Liver (tissue), 9 donors: ENCODE measurements around the gene MAGEC1. TPM values are rescaled to one million over a fixed set of nuclear protein-coding genes. Genes with fewer than 3 reads are reported as not detected.

Experiments
- DNase-seq: peaks from one replicate; pipeline ENCODE4 v3.0.0-alpha.2; 2017; ENCODE audit warnings: low spot score
- H3K27ac ChIP-seq, 2 donors: one replicate each; pipeline ENCODE4 v1.7.0; 2013; ENCODE audit warnings: inconsistent platforms in 2 of 2, low read length in 2 of 2, control low read depth in 1 of 2, low read depth in 1 of 2, mild to moderate bottlenecking in 1 of 2
- H3K27me3 ChIP-seq, 4 donors: one replicate each; pipeline versions ENCODE4 v1.6.1 to v1.7.0; 2013; ENCODE audit warnings: low read length in 3 of 4, inconsistent platforms in 1 of 4, mild to moderate bottlenecking in 1 of 4, moderate library complexity in 1 of 4; ENCODE audit not compliant: control insufficient read depth in 4 of 4, insufficient read depth in 4 of 4
- H3K36me3 ChIP-seq, 4 donors: one replicate each; pipeline versions ENCODE4 v1.6.1 to v1.7.0; 2013; ENCODE audit warnings: low read length in 3 of 4, mild to moderate bottlenecking in 3 of 4, low read depth in 1 of 4, moderate library complexity in 1 of 4; ENCODE audit not compliant: control insufficient read depth in 4 of 4, insufficient read depth in 3 of 4
- H3K4me1 ChIP-seq, 4 donors: one replicate each; pipeline versions ENCODE4 v1.6.1 to v1.7.0; 2013; ENCODE audit warnings: low read length in 3 of 4, mild to moderate bottlenecking in 3 of 4, moderate library complexity in 1 of 4; ENCODE audit not compliant: control insufficient read depth in 4 of 4, insufficient read depth in 4 of 4
- H3K4me3 ChIP-seq, 3 donors: one replicate each; pipeline versions ENCODE4 v1.6.1 to v1.7.0; 2013; ENCODE audit warnings: low read length in 3 of 3, control low read depth in 1 of 3, low read depth in 1 of 3, mild to moderate bottlenecking in 1 of 3
- H3K9ac ChIP-seq, 2 donors: one replicate each; pipeline ENCODE4 v1.7.0; 2013; ENCODE audit warnings: low read length in 2 of 2, mild to moderate bottlenecking in 2 of 2, moderate library complexity in 2 of 2, control low read depth in 1 of 2, low read depth in 1 of 2
- H3K9me3 ChIP-seq, 4 donors: one replicate each; pipeline versions ENCODE4 v1.6.1 to v1.7.0; 2013; ENCODE audit warnings: low read length in 3 of 4; ENCODE audit not compliant: control insufficient read depth in 4 of 4
- ATF3 ChIP-seq: IDR thresholded peaks from 2 replicates; pipeline ENCODE4 v1.6.1; 2016; ENCODE audit warnings: antibody characterized with exemption
- CTCF ChIP-seq: fragments of 150-350 bp; IDR thresholded peaks from 2 replicates; pipeline ENCODE4 v1.5.1; 2017; ENCODE audit warnings: improper control_type of control experiment, low read depth, low read length; ENCODE audit not compliant: missing input control
- EGR1 ChIP-seq, 2 donors: IDR thresholded peaks; 2 replicates each; pipeline ENCODE4 v1.6.1; 2016 to 2018; ENCODE audit warnings: antibody characterized with exemption in 2 of 2, low read depth in 2 of 2
- FOXA1 ChIP-seq: IDR thresholded peaks from 2 replicates; pipeline ENCODE4 v1.6.1; 2016; ENCODE audit warnings: antibody characterized with exemption
- FOXA2 ChIP-seq: IDR thresholded peaks from 2 replicates; pipeline ENCODE4 v1.6.1; 2016; ENCODE audit warnings: antibody characterized with exemption
- GABPA ChIP-seq, 2 donors: IDR thresholded peaks in 1 of 2; conservative IDR thresholded peaks in 1 of 2; 2 replicates each; pipeline ENCODE4 v1.6.1; 2016; ENCODE audit warnings: antibody characterized with exemption in 2 of 2, mild to moderate bottlenecking in 1 of 2, moderate library complexity in 1 of 2
- HNF4A ChIP-seq, 2 donors: conservative IDR thresholded peaks; 2 replicates each; pipeline ENCODE4 v1.6.1; 2016; ENCODE audit warnings: antibody characterized with exemption in 2 of 2, mild to moderate bottlenecking in 2 of 2
- HNF4G ChIP-seq: IDR thresholded peaks from 2 replicates; pipeline ENCODE4 v1.6.1; 2016; ENCODE audit warnings: antibody characterized with exemption
- JUND ChIP-seq, 2 donors: IDR thresholded peaks; 2 replicates each; pipeline ENCODE4 v1.6.1; 2016; ENCODE audit warnings: antibody characterized with exemption in 2 of 2
- MAX ChIP-seq: IDR thresholded peaks from 2 replicates; pipeline ENCODE4 v1.6.1; 2016; ENCODE audit warnings: antibody characterized with exemption
- NR2F2 ChIP-seq: IDR thresholded peaks from 2 replicates; pipeline ENCODE4 v1.6.1; 2016; ENCODE audit warnings: antibody characterized with exemption
- REST ChIP-seq: IDR thresholded peaks from 2 replicates; pipeline ENCODE4 v1.6.1; 2016; ENCODE audit warnings: antibody characterized with exemption, mild to moderate bottlenecking
- RXRA ChIP-seq, 2 donors: IDR thresholded peaks; 2 replicates each; pipeline ENCODE4 v1.6.1; 2017 to 2018; ENCODE audit warnings: antibody characterized with exemption in 2 of 2, mild to moderate bottlenecking in 1 of 2
- SP1 ChIP-seq: IDR thresholded peaks from 2 replicates; pipeline ENCODE4 v1.6.1; 2018; ENCODE audit warnings: antibody characterized with exemption, mild to moderate bottlenecking
- TAF1 ChIP-seq: conservative IDR thresholded peaks from 2 replicates; pipeline ENCODE4 v1.6.1; 2016; ENCODE audit warnings: antibody characterized with exemption, mild to moderate bottlenecking
- YY1 ChIP-seq: IDR thresholded peaks from 2 replicates; pipeline ENCODE4 v1.6.1; 2016; ENCODE audit warnings: antibody characterized with exemption, mild to moderate bottlenecking
- ZBTB33 ChIP-seq: IDR thresholded peaks from 2 replicates; pipeline ENCODE4 v1.6.1; 2016; ENCODE audit warnings: antibody characterized with exemption
- WGBS: extraction: QIAGEN DNeasy Blood & Tissue Kit; methylation state at CpG from one replicate; pipeline ENCODE4 v1.1.7; 2013; 5-methylcytosine and 5-hydroxymethylcytosine counted together
- polyA plus RNA-seq, 2 donors: library from polyadenylated mRNA; stranded (reverse) in 1 of 2; unstranded in 1 of 2; fragments of 200-250 nt in 1 of 2; fragments of >200 nt in 1 of 2; fragmentation: Nextera tagmentation in 1 of 2; extraction: Ambion mirVana in 1 of 2; gene quantifications; one replicate each; pipeline versions ENCODE4 v1.2.1 to v1.2.3, GENCODE V29; 2013 to 2015
- total RNA-seq, 2 donors: library from RNA; depleted of rRNA; stranded (reverse); fragments of >200 nt; gene quantifications; one replicate each; pipeline ENCODE4 v1.2.3, GENCODE V29; 2014
- donor health status: healthy.
- donor health status: healthy.
- donor health status: healthy.
- donor health status: healthy.
- donor health status: healthy.

MAGEC1 gene
- total and polyA plus RNA-seq, 4 donors = not detected

GRCh38 chrX:141935645-141936044 is 32.0 kb downstream of the MAGEC1 start (continued):
- TF ChIP-seq RXRA (IDR thresholded peaks at IDR 0.05) (no peak), EGR1 (IDR thresholded peaks at IDR 0.05; ENCODE audit: low read depth in 2 of 2) (no peak)

- DNase-seq = no peak
- H3K27me3 ChIP-seq = no peaks in the 10 kb centered on the region
- no peaks in the 10 kb centered on the region for H3K4me1 ChIP-seq
- TF ChIP-seq MAX = no peak
- no peak for TF ChIP-seq REST
- TF ChIP-seq ATF3 = no peak
- TF ChIP-seq ZBTB33 = no peak
- TF ChIP-seq RXRA (IDR thresholded peaks at IDR 0.05) = no peak
- no peak for TF ChIP-seq NR2F2
- TF ChIP-seq GABPA (IDR thresholded peaks at IDR 0.05 in 1 of 2, conservative IDR thresholded peaks at IDR 0.05 in 1 of 2) = no peak
- TF ChIP-seq EGR1 (IDR thresholded peaks at IDR 0.05; ENCODE audit: low read depth in 2 of 2) = no peak
- TF ChIP-seq YY1 = no peak
- TF ChIP-seq HNF4G = no peak
- no peak for TF ChIP-seq FOXA2
- H3K27ac ChIP-seq = no peak overlapping the region
- H3K9me3 ChIP-seq = no peaks in the 10 kb centered on the region
- no peak overlapping the region for H3K9ac ChIP-seq
- 69% methylated on average over 1 of the region's 1 CpG for WGBS
- H3K4me3 ChIP-seq = no peak overlapping the region
- no peaks in the 10 kb centered on the region for H3K36me3 ChIP-seq
Observed at GRCh38 chrX:141936080-141936479, 32.4 kb downstream of the MAGEC1 start.

- H3K9ac ChIP-seq = no peak overlapping the region
- H3K27me3 ChIP-seq = no peaks in the 10 kb centered on the region
- H3K4me3 ChIP-seq = no peak overlapping the region
- H3K9me3 ChIP-seq = no peaks in the 10 kb centered on the region
- 69% methylated on average over 2 of the region's 2 CpGs for WGBS
- no peak overlapping the region for H3K27ac ChIP-seq
- DNase-seq = no peak
- H3K4me1 ChIP-seq = no peaks in the 10 kb centered on the region
- no peaks in the 10 kb centered on the region for H3K36me3 ChIP-seq
- TF ChIP-seq FOXA1 (no peak), CTCF (no peak), SP1 (no peak), JUND (IDR thresholded peaks at IDR 0.05) (no peak), REST (no peak), EGR1 (IDR thresholded peaks at IDR 0.05; ENCODE audit: low read depth in 2 of 2) (no peak), MAX (no peak), ZBTB33 (no peak), TAF1 (no peak), HNF4A (conservative IDR thresholded peaks at IDR 0.05) (no peak)
Observed at GRCh38 chrX:141941234-141941633, 37.5 kb downstream of the MAGEC1 start.
